Endometrium (tissue), 2 donors: Measurements from ENCODE around the gene TBXA2R.
"Not testable (repeated sequence)": the region's sequence is repeated elsewhere in the genome, so short reads cannot be mapped to it uniquely, and the experiment has no call there.

Experiments used
- FAIRE-seq: peaks from 2 replicates; lab custom pipeline; 2012; peaks lifted over from hg19 to GRCh38; lab: Jason Lieb, UNC
- donor health status: control.
- donor health status: control.

TBXA2R gene

GRCh38 chr19:3604987-3605343 is 1.7 kb downstream of the TBXA2R start:
- no peak for FAIRE-seq

GRCh38 chr19:3604227-3604986 is 2.3 kb downstream of the TBXA2R start:
- FAIRE-seq = no peak

GRCh38 chr19:3603121-3603811 is 3.4 kb downstream of the TBXA2R start:
- no peak for FAIRE-seq

- FAIRE-seq = no peak
Measured at GRCh38 chr19:3601021-3601420, 5.7 kb downstream of the TBXA2R start.

GRCh38 chr19:3599776-3600187 is 6.9 kb downstream of the TBXA2R start:
- no peak for FAIRE-seq

- FAIRE-seq = no peak
Measured at GRCh38 chr19:3595521-3596061, 11.1 kb downstream of the TBXA2R start.

- no peak for FAIRE-seq
Measured at GRCh38 chr19:3593156-3593555, 13.5 kb downstream of the TBXA2R start.

- FAIRE-seq = no peak
Measured at GRCh38 chr19:3591876-3592613, 14.6 kb downstream of the TBXA2R start.

GRCh38 chr19:3590991-3591659 is 15.6 kb downstream of the TBXA2R start:
- FAIRE-seq = no peak

GRCh38 chr19:3589949-3590348 is 16.7 kb downstream of the TBXA2R start:
- no peak for FAIRE-seq

- no peak for FAIRE-seq
Measured at GRCh38 chr19:3589439-3589838, 17.2 kb downstream of the TBXA2R start.

GRCh38 chr19:3586707-3587346 is 19.8 kb downstream of the TBXA2R start:
- no peak for FAIRE-seq

- no peak for FAIRE-seq
Measured at GRCh38 chr19:3586127-3586626, 20.5 kb downstream of the TBXA2R start.

GRCh38 chr19:3585301-3586126 is 21.2 kb downstream of the TBXA2R start, which contains the start of gene GIPC3:
TSS of gene GIPC3 (plus strand) at chr19:3585478. CDS start at chr19:3585598, 120 bp downstream.
- FAIRE-seq = no peak

- FAIRE-seq = not testable (repeated sequence)
Measured at GRCh38 chr19:3584036-3584802, 22.5 kb downstream of the TBXA2R start.

- not testable (repeated sequence) for FAIRE-seq
Measured at GRCh38 chr19:3581792-3582191, 24.9 kb downstream of the TBXA2R start.

- no peak for FAIRE-seq
Measured at GRCh38 chr19:3580156-3580934, 26.3 kb downstream of the TBXA2R start.

- FAIRE-seq = no peak
Measured at GRCh38 chr19:3578390-3578789, 28.3 kb downstream of the TBXA2R start.
